LNCAP (cell line): ENCODE results near the gene PLCE1.

Experiments used
- CTCF ChIP-seq: fragments of 450-650 bp; IDR thresholded peaks from 2 replicates; pipeline ENCODE4 v1.5.1; 2017; ENCODE audit warnings: mild to moderate bottlenecking

Gene PLCE1

GRCh38 chr10:93993782-93994437, at the start of gene PLCE1:
Gene PLCE1 (plus strand): TSS chr10:93993931. CDS start chr10:94031047, 37,116 bp downstream.
- no peak for TF ChIP-seq CTCF

GRCh38 chr10:93945819-93946218, 47.9 kb upstream of the PLCE1 start:
- TF ChIP-seq CTCF, result no peak

GRCh38 chr10:93947055-93947454, 46.7 kb upstream of the PLCE1 start:
- no peak for TF ChIP-seq CTCF

GRCh38 chr10:93947524-93947923, 46.2 kb upstream of the PLCE1 start:
- no peak for TF ChIP-seq CTCF

GRCh38 chr10:93951905-93952304, 41.8 kb upstream of the PLCE1 start:
- TF ChIP-seq CTCF, result no peak

- no peak for TF ChIP-seq CTCF
These were observed 39.4 kb upstream of the PLCE1 start for GRCh38 chr10:93954299-93954698.

- TF ChIP-seq CTCF, result no peak
These were observed 38.9 kb upstream of the PLCE1 start for GRCh38 chr10:93954726-93955363.
